ENCODE results near the gene ZFP28.

DNA sequence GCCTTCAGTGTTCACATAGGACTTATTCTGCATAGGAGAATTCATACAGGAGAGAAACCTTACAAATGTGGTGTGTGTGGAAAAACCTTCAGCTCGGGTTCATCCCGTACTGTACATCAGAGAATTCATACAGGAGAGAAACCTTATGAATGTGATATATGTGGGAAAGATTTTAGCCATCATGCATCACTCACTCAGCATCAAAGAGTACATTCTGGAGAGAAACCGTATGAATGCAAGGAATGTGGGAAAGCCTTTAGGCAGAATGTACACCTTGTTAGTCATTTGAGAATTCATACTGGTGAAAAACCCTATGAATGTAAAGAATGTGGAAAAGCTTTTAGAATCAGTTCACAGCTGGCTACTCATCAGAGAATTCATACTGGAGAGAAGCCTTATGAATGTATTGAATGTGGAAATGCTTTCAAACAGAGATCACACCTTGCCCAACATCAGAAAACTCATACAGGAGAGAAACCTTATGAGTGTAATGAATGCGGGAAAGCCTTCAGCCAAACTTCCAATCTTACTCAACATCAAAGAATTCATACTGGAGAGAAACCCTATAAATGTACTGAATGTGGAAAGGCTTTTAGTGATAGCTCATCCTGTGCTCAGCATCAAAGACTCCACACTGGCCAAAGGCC lies 13.4 kb upstream of the ZFP28 start:
- TF ChIP-seq, protein P1, sequence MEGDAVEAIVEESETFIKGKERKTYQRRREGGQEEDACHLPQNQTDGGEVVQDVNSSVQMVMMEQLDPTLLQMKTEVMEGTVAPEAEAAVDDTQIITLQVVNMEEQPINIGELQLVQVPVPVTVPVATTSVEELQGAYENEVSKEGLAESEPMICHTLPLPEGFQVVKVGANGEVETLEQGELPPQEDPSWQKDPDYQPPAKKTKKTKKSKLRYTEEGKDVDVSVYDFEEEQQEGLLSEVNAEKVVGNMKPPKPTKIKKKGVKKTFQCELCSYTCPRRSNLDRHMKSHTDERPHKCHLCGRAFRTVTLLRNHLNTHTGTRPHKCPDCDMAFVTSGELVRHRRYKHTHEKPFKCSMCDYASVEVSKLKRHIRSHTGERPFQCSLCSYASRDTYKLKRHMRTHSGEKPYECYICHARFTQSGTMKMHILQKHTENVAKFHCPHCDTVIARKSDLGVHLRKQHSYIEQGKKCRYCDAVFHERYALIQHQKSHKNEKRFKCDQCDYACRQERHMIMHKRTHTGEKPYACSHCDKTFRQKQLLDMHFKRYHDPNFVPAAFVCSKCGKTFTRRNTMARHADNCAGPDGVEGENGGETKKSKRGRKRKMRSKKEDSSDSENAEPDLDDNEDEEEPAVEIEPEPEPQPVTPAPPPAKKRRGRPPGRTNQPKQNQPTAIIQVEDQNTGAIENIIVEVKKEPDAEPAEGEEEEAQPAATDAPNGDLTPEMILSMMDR (IDR thresholded peaks at IDR 0.05) = no peak
- TF ChIP-seq EP300 (IDR thresholded peaks at IDR 0.05) (no peak), POLR2A (IDR thresholded peaks at IDR 0.05; ENCODE audit: low read depth) (no peak), POLR2AphosphoS5 (IDR thresholded peaks at IDR 0.05) (no peak)

All from esophagus muscularis mucosa (tissue), 4 donors.